CD4-positive, alpha-beta T cell treated with Interleukin-6 at 100 ng/mL for 8 hours (primary cell): ENCODE results near the gene KSR2.

ENCODE experiments used
- DNase-seq: peaks from one replicate; pipeline ENCODE4 v3.0.0-alpha.2; 2020; ENCODE audit warnings: mixed read lengths, low spot score

KSR2 gene

GRCh38 chr12:117688446-117688845 lies 280.3 kb downstream of the KSR2 start:
- no peak for DNase-seq

- DNase-seq: no peak
Observed at GRCh38 chr12:117686911-117687377, 281.8 kb downstream of the KSR2 start.

DNA sequence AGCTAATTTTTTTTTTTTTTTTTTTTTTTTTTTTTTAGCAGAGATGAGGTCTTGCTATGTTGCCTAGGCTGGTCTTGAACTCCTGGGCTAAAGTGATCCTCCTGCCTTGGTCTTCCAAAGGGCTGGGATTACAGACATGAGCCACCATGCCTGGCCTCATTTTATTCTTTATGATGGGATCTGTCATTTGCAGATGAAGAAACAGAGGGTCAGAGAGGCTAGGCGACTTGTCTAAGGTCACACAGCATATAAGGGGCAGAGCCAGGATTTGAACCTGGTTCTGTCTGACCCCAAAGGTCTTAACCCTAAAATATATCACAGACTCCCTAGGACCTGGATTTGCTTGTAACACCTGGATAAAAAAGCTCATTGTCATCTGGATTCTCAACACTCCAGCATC lies 282.6 kb downstream of the KSR2 start:
- no peak for DNase-seq

DNA sequence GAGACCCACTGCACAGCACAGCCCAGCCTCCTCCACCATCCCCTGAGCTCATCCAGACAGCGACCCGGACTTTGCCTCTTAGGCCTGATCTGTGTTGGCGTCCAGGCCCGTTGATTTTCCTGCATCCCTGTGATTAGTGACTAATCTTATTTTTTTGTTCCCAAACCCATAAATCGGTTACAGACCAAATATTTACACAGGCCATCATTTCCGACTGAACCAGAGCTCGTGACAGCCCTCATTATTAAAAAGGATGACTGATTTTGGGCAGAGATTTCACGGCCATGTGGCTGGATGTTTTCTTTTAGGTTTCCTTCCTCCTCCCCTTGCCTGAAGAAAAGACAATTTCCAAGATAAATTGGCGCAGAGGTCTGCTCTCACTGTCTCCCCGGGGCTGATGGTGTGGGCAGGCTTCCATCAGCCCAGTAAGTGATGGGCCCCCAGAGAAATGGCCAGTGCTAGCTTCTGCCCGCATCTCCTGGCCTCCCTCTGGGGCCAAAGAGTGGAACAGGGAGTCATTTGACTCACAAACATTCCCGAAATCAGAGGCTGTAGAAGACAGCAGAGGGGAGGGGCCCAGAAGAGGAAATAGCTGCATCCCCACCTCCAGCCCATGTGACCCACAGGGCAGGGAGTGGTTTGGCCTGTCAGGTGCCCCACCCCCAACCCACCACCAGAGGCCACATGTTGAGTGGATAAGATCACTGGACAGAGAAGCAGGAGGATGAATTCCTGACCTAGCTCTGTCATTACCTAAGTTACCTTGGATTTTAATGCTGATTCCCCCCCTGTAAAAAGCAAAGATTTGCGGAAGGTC lies 283.5 kb downstream of the KSR2 start:
- DNase-seq: no peak

- no peak for DNase-seq
Observed at GRCh38 chr12:117684471-117684870, 284.3 kb downstream of the KSR2 start.

DNA sequence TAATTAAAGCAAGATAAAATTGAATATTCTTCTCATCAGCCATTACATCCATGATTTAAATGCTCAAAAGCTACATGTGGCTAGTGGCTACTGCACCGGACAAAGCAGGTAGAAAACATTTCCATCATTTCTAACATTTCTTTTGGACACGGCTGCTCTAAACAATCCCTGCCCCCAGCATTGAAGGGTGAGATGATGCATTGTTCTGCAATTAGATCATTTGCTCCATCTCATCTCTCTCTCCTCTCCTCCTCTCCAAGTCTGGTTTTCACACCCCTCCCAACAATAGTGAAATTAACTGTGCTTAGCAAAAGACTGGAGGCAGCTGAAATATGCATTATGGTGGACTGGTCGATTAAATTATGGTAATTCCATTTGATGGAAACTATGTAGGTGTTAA lies 288.5 kb downstream of the KSR2 start:
- DNase-seq: no peak

- no peak for DNase-seq
Observed at GRCh38 chr12:117679776-117680175, 289.0 kb downstream of the KSR2 start.

- DNase-seq: no peak
Observed at GRCh38 chr12:117674763-117675162, 294.0 kb downstream of the KSR2 start.

DNA sequence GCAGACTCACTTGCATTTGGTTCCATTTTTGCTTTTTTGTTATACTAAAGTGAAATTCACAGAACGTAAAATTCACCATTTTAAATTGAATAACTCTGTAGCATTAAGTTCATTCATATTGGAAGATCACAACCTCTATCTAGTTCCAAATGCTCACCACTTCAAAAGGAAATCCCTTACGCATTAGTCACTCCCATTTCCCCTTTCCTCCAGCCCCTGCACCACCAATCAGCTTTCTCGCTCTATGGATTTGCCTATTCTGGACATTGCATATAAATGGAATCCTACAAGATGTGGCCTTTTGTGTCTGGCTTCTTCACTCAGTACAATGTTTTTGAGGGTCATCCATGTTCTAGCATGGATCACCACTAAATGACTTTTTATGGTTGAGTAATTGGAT lies 294.5 kb downstream of the KSR2 start:
- DNase-seq: no peak

DNA sequence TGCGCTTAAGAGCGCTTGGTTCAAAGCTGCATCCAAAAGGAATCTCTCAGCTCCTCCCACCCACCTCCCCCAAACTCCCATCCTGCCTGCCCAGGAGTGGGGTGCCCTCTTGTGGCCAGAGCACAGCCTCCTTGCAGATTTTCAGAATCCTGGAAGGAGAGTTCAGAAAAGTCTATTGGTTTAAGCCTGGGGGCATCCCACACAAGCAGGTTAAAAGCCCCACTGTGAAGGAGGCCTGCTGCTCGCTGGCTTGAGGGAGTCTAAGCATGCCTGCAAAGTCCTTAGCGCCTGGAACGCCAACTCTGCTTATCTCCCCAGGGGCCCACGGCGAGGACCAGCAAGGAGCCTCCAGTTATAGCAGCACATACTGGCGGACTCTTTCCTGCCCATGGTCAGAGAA lies 297.1 kb downstream of the KSR2 start:
- no peak for DNase-seq

- no peak for DNase-seq
Observed at GRCh38 chr12:117664169-117664568, 304.6 kb downstream of the KSR2 start.

- no peak for DNase-seq
Observed at GRCh38 chr12:117662620-117663395, 306.0 kb downstream of the KSR2 start.

DNA sequence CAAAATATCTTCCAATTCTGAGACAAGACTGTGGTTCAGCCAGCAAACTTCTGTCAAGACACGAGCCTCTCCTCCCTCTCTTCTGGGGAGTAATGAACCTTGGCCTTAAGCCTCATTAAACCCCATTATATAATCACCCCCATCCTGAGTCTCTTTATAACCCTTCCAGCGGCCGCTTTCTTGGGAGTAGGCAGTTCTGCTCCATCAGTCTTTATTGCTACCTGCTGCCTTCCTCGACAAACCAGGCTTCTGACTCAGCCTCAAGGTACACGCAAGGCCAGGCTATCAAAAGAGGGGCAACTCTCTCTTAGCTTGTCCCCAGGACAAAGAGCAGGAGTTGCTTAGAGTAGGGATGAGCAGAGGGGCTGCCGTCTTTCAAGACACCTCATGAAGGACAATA lies 306.6 kb downstream of the KSR2 start:
- DNase-seq: no peak

GRCh38 chr12:117661471-117661870 lies 307.3 kb downstream of the KSR2 start:
- DNase-seq: no peak

- no peak for DNase-seq
Observed at GRCh38 chr12:117660896-117661295, 307.9 kb downstream of the KSR2 start.

GRCh38 chr12:117658226-117658625 lies 310.6 kb downstream of the KSR2 start:
- no peak for DNase-seq

- DNase-seq: no peak
Observed at GRCh38 chr12:117649796-117650195, 319.0 kb downstream of the KSR2 start.

DNA sequence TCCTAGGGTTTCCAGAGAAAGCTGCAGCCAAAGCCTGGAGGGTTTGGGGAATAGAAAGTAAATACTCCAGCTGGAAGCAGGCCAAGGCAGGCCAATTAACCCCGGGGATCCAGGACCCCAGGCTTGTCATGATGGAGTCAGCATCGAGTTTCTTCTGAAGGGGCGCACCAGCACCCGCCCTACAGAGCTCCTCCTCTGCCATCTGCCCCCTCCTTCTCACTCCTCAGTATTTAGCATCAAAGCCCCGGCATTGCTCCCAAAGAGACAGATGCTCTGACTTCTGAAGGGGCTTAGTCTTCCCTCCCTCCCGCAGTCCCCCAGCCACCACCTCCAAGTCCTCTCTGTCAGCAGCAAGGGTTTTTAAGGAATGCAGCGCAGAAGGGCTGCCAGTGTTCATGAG lies 322.3 kb downstream of the KSR2 start:
- DNase-seq: no peak

GRCh38 chr12:117645473-117645872 lies 323.3 kb downstream of the KSR2 start:
- no peak for DNase-seq

GRCh38 chr12:117643971-117644370 lies 324.8 kb downstream of the KSR2 start:
- no peak for DNase-seq

DNA sequence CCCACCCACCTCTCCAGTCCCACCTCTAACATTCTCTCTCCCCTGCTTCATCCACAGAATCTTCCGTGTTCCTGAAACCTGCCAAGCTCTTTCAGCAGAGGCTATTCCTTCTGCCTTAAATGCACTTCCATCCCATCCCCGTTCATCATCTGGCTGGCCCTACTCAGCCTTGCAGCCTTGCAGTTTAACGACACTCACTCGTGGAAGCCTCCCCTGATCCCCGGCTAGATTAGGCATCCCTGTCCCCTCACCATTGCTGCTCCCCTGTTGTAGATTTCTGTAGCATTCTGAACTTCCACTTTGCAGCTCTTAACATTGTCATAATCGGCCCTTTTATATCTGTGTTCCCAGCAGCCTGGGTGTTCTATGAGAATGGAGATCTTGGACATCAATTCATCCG lies 326.9 kb downstream of the KSR2 start:
- no peak for DNase-seq

GRCh38 chr12:117640511-117640910 lies 328.3 kb downstream of the KSR2 start:
- no peak for DNase-seq

- DNase-seq: no peak
Observed at GRCh38 chr12:117629454-117629853, 339.3 kb downstream of the KSR2 start.
